ENCODE measurements around the gene PES1.

PES1 gene

DNA sequence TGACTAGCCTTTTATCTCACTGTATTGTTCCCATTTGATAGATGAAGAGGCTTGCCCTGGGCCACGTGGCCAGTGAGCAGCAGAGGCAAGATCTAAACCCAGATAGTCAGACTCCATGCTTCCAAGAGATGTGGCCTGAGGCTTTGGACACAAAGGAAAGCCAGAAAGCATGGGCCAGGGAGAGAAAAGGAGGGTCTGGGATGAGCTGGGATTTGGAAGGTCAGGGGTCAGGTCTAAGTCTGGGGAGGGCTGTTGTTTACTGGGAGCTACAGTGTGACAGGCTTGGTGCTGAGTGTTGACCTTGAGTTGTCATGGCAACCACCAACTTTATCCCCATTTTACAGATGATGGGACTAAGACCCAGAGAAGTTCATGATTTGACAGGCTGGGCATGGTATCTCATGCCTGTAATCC is 46.0 kb upstream of the PES1 start:
- H3K9me3 ChIP-seq (ENCODE audit: insufficient read depth, low read depth, low read length), result no peaks in the 10 kb centered on the region
- H3F3A ChIP-seq (ENCODE audit: low read depth), result peaks cover 4% of the 10 kb centered on the region
- no peaks in the 10 kb centered on the region for H3K79me2 ChIP-seq (ENCODE audit: insufficient read depth, low read length)
- no peaks in the 10 kb centered on the region for H3K9me2 ChIP-seq (replicated peaks; ENCODE audit: low read depth, low read length)
- H2AFZ ChIP-seq (ENCODE audit: low read length), result no peak overlapping the region
- no peak overlapping the region for H3K4me2 ChIP-seq (ENCODE audit: low read depth, low read length, poor library complexity, severe bottlenecking)
- peaks cover 16% of the 10 kb centered on the region for H3K4me1 ChIP-seq (ENCODE audit: insufficient read depth, low read length, poor library complexity, severe bottlenecking)
- H3K36me3 ChIP-seq (ENCODE audit: insufficient read depth, low read length), result no peaks in the 10 kb centered on the region
- H3K27me3 ChIP-seq (ENCODE audit: insufficient read depth, low read length, poor library complexity, severe bottlenecking), result no peaks in the 10 kb centered on the region
- H4K20me1 ChIP-seq (ENCODE audit: insufficient read depth, low read length, poor library complexity, severe bottlenecking), result no peaks in the 10 kb centered on the region
- no peak overlapping the region for H3K9ac ChIP-seq (ENCODE audit: low read depth, low read length, poor library complexity, severe bottlenecking)
- TF ChIP-seq EZH2phosphoT487 (IDR thresholded peaks at IDR 0.05; ENCODE audit: borderline replicate concordance), result no peak
- TF ChIP-seq, protein P1, sequence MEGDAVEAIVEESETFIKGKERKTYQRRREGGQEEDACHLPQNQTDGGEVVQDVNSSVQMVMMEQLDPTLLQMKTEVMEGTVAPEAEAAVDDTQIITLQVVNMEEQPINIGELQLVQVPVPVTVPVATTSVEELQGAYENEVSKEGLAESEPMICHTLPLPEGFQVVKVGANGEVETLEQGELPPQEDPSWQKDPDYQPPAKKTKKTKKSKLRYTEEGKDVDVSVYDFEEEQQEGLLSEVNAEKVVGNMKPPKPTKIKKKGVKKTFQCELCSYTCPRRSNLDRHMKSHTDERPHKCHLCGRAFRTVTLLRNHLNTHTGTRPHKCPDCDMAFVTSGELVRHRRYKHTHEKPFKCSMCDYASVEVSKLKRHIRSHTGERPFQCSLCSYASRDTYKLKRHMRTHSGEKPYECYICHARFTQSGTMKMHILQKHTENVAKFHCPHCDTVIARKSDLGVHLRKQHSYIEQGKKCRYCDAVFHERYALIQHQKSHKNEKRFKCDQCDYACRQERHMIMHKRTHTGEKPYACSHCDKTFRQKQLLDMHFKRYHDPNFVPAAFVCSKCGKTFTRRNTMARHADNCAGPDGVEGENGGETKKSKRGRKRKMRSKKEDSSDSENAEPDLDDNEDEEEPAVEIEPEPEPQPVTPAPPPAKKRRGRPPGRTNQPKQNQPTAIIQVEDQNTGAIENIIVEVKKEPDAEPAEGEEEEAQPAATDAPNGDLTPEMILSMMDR (conservative IDR thresholded peaks at IDR 0.05; ENCODE audit: low read length), result no peak
- no peak overlapping the region for H3K4me3 ChIP-seq (ENCODE audit: low read length, poor library complexity, severe bottlenecking)

DNA sequence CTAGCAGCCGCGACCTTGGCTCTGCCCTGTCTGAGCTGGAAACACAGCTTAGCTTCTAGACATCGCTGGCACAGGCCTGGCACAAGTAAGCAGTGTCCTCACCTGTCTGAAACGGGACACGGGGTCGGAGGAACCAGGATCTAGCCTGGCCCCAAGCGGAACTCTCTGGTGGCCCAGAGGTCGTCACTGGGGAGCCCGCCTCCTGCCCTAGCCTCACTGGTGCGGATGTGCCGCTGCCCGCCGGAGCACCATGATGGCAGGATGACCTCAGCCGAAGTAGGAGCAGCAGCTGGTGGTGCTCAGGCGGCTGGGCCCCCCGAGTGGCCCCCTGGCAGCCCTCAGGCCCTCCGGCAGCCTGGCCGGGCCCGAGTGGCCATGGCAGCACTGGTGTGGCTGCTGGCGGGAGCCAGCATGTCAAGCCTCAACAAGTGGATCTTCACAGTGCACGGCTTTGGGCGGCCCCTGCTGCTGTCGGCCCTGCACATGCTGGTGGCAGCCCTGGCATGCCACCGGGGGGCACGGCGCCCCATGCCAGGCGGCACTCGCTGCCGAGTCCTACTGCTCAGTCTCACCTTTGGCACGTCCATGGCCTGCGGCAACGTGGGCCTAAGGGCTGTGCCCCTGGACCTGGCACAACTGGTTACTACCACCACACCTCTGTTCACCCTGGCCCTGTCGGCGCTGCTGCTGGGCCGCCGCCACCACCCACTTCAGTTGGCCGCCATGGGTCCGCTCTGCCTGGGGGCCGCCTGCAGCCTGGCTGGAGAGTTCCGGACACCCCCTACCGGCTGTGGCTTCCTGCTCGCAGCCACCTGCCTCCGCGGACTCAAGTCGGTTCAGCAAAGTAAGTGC is 44.7 kb upstream of the PES1 start:
- H3K4me1 ChIP-seq (ENCODE audit: insufficient read depth, low read length, poor library complexity, severe bottlenecking), result peaks cover 16% of the 10 kb centered on the region
- H2AFZ ChIP-seq (ENCODE audit: low read length), result peak overlapping the region; percentile 84; the same call in 1 of the 2 replicates
- H3K4me2 ChIP-seq (ENCODE audit: low read depth, low read length, poor library complexity, severe bottlenecking), result peak overlapping the region; percentile 100
- H3K9me2 ChIP-seq (replicated peaks; ENCODE audit: low read depth, low read length), result no peaks in the 10 kb centered on the region
- H3F3A ChIP-seq (ENCODE audit: low read depth), result peaks cover 4% of the 10 kb centered on the region
- H3K4me3 ChIP-seq (ENCODE audit: low read length, poor library complexity, severe bottlenecking), result peak overlapping the region; percentile 73
- TF ChIP-seq EZH2phosphoT487 (IDR thresholded peaks at IDR 0.05; ENCODE audit: borderline replicate concordance), result no peak
- TF ChIP-seq, protein P1 (conservative IDR thresholded peaks at IDR 0.05; ENCODE audit: low read length), result no peak
- H3K36me3 ChIP-seq (ENCODE audit: insufficient read depth, low read length), result no peaks in the 10 kb centered on the region
- no peaks in the 10 kb centered on the region for H3K79me2 ChIP-seq (ENCODE audit: insufficient read depth, low read length)
- H3K9me3 ChIP-seq (ENCODE audit: insufficient read depth, low read depth, low read length), result no peaks in the 10 kb centered on the region
- no peaks in the 10 kb centered on the region for H3K27me3 ChIP-seq (ENCODE audit: insufficient read depth, low read length, poor library complexity, severe bottlenecking)
- H3K9ac ChIP-seq (ENCODE audit: low read depth, low read length, poor library complexity, severe bottlenecking), result peak overlapping the region; percentile 75
- H4K20me1 ChIP-seq (ENCODE audit: insufficient read depth, low read length, poor library complexity, severe bottlenecking), result no peaks in the 10 kb centered on the region

DNA sequence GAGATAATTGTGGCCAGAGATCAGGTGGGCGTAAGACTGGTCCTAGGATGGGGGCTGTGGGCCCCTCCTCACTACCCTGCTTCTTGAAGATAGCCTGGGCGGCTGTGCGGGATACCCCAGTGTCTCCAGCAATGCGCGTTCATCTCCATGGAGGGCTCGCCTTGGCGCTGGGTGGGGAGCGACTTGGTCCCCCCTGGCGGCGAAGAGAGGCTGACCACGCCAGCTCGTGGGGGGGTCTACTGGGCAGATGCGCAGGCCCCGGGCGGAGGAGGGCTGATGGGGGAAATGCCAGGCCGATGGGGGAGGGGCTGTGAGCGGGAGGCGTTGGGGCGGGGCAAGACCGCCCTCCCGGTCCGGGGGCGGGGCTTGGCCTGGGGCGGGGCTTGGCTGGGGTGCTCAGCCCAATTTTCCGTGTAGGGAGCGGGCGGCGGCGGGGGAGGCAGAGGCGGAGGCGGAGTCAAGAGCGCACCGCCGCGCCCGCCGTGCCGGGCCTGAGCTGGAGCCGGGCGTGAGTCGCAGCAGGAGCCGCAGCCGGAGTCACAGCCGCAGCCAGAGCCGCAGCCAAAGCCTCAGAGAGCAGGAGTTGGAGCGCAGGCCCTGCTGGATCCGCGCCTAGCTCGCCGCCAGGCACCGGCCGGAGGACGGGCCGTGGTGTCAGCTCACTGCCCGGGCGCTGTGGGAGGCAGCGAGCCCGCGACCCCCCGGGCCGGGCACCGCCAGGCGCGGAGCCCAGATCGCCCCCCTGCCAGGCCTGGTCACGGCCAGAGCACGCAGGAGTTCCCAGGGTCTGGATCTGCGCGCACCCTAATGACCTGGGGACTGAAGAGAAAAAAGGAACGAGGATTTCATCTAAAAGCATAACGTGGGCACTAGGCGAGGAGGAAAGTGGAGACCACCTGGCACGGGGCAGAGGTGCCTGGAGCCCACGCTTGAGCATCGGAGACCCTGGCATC is 43.8 kb upstream of the PES1 start, which contains the start of gene SLC35E4:
SLC35E4 (plus strand) TSS at position 509 of the 953 bp plus-strand sequence. CDS start 670 bp downstream, outside the sequence.
- no peaks in the 10 kb centered on the region for H3K9me2 ChIP-seq (replicated peaks; ENCODE audit: low read depth, low read length)
- H3K36me3 ChIP-seq (ENCODE audit: insufficient read depth, low read length), result no peaks in the 10 kb centered on the region
- H2AFZ ChIP-seq (ENCODE audit: low read length), result peak within 1 kb of the TSS; percentile 89
- H3K4me1 ChIP-seq (ENCODE audit: insufficient read depth, low read length, poor library complexity, severe bottlenecking), result peaks cover 16% of the 10 kb centered on the region
- peak within 1 kb of the TSS; percentile 100 for H3K4me2 ChIP-seq (ENCODE audit: low read depth, low read length, poor library complexity, severe bottlenecking)
- H3K27me3 ChIP-seq (ENCODE audit: insufficient read depth, low read length, poor library complexity, severe bottlenecking), result no peaks in the 10 kb centered on the region
- H3K9ac ChIP-seq (ENCODE audit: low read depth, low read length, poor library complexity, severe bottlenecking), result peak within 1 kb of the TSS; percentile 75
- peak within 1 kb of the TSS; percentile 73 for H3K4me3 ChIP-seq (ENCODE audit: low read length, poor library complexity, severe bottlenecking)
- TF ChIP-seq EZH2phosphoT487 (IDR thresholded peaks at IDR 0.05; ENCODE audit: borderline replicate concordance), result no peak
- TF ChIP-seq, protein P1 (conservative IDR thresholded peaks at IDR 0.05; ENCODE audit: low read length), result peak; percentile 42
- no peaks in the 10 kb centered on the region for H3K9me3 ChIP-seq (ENCODE audit: insufficient read depth, low read depth, low read length)
- no peaks in the 10 kb centered on the region for H3K79me2 ChIP-seq (ENCODE audit: insufficient read depth, low read length)
- H3F3A ChIP-seq (ENCODE audit: low read depth), result peaks cover 4% of the 10 kb centered on the region
- no peaks in the 10 kb centered on the region for H4K20me1 ChIP-seq (ENCODE audit: insufficient read depth, low read length, poor library complexity, severe bottlenecking)
